HTR-8/SVneo (cell line): ENCODE measurements around the gene CD99L2.

Experiments used
- DNase-seq: peaks from one replicate; pipeline ENCODE4 v3.0.0; 2011; ENCODE audit warnings: low spot score, mixed read lengths; ENCODE audit not compliant: insufficient read length
- FAIRE-seq: peaks from 2 replicates; lab custom pipeline; 2011; peaks lifted over from hg19 to GRCh38; lab: Jason Lieb, UNC

The CD99L2 gene

DNA sequence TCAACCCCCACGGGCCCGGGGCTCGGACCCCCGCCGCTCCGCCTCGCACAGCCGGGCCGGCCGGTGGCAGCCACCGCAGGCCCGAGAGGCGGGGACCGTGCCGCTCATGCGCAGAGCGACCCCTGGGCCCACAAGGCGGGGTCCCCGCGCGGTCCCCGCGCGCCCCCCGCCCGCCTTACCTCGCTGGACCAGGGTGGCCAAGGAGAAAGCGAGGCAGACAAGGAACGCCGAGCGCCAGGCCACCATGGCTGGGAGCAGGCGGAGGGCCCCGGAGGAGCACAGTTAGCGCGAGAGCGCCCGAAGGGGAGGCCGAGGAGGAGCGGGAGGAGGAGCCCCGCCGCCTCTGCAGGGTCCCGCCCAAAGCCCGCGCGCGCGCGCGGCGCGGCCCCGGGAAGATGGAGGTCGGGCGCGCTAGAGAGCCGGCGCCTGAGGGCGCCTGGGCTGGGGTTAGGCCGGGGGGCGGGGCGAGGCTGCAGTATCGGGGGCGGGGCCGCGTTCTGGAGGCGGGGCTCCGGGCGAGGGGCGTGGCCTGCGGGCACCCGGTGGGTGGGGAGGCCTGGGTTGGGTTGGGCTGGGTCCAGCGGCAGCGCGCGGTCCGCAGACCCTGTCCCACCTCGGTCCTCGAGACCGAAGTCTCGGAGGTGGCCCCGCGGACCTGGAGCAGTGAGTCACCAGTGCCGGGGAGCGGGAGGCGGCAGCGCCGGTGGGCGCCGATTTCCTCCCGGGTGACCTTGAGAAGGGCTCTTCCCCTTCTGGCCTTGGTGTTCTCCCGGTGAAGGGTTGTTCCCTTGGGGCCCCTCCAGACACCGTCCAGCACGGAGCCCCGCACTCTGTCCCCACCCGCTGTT is at the start of gene CD99L2:
CD99L2 (minus strand) TSS at position 326 of the 848 bp plus-strand sequence; CDS start at position 246, 80 bp downstream.
- DNase-seq (peak; percentile 47), FAIRE-seq (no peak)

DNA sequence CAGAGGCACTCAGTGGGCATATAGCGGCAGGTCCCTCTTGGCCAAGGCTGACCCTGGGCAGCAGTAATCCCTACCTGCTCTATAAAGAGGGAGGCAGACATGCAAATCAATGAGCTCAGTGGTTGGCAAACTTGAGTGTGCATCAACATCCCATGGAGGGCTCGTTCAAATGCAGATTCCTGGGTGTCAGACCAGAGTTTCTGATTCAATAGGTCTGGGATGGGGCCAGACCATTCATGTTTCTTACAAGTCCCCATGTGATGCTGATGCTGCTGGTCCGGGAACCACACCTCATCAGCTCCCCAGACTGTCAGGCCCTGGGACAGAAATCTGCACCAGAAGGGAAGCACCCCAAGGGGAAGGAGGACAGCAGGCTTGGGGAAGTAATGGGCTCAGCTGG is 45.8 kb upstream of the CD99L2 start:
- DNase-seq (no peak), FAIRE-seq (no peak)

DNA sequence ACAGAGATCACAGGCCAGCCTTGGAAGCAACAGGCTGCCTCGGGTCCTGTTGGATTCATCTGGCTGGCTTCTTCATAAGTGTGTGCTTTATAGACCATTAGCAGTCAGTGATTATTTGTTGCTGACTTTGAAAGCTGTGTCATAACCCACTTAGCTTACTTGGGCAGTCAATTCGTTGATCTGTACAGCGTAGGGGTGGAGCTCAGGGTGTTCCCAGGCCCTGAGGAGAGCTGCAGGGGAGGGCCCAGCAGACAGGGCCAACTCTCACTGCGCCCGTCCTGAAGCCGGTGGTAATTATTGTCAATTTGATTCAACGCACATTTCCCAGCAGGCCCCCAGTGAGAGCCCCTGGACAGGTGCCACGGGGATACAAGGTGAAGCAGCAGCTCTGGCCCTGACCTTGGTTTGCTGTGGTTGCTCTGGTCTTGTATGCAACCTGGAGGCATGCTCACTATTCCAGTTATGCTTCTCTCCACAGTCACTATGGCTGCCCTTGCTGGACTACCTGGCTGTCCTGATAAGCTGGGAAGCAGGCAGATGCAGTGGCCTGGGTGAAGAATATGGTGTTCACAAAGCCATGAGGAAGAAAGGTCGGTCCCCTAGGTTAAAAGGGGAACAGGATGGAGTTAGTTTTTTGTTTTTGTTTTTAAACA is 44.6 kb upstream of the CD99L2 start:
- DNase-seq, result no peak
- FAIRE-seq, result no peak

- DNase-seq, result no peak
- FAIRE-seq, result no peak
Observed at GRCh38 chrX:150941580-150941979, 43.1 kb upstream of the CD99L2 start.

- FAIRE-seq, result no peak
- no peak for DNase-seq
Observed at GRCh38 chrX:150940844-150941495, 42.5 kb upstream of the CD99L2 start.

- no peak for FAIRE-seq
- no peak for DNase-seq
Observed at GRCh38 chrX:150936556-150936955, 38.1 kb upstream of the CD99L2 start.

GRCh38 chrX:150935467-150935866 is 37.0 kb upstream of the CD99L2 start:
- DNase-seq, result no peak
- no peak for FAIRE-seq

DNA sequence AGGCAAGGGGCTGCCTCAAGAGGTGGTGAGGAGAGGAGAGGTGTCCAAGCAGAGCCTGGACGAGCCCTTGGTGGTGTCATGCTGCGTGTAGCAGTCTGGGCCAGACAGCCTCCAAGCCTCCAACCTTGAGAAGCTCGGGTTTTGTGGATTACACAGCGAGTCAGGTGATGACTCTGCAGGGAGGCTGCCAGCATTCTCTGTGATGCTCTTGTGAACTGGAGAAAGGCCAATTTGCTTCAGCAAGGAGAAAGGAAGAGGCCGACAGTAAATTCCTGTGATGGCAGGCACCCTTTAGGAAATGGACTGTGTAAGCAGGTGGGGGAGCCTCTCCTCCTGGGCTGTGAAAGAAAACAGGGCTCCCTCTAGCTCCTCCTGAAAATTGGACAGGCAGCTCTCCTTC is 36.0 kb upstream of the CD99L2 start:
- DNase-seq, result peak; percentile 8
- FAIRE-seq, result no peak

- DNase-seq (no peak), FAIRE-seq (no peak)
Observed at GRCh38 chrX:150933945-150934350, 35.5 kb upstream of the CD99L2 start.

GRCh38 chrX:150929058-150929457 is 30.6 kb upstream of the CD99L2 start:
- FAIRE-seq, result no peak

GRCh38 chrX:150926791-150927190 is 28.3 kb upstream of the CD99L2 start:
- DNase-seq, result no peak
- no peak for FAIRE-seq

More at GRCh38 chrX:150929058-150929457, 30.6 kb upstream of the CD99L2 start:
- no peak for DNase-seq

DNA sequence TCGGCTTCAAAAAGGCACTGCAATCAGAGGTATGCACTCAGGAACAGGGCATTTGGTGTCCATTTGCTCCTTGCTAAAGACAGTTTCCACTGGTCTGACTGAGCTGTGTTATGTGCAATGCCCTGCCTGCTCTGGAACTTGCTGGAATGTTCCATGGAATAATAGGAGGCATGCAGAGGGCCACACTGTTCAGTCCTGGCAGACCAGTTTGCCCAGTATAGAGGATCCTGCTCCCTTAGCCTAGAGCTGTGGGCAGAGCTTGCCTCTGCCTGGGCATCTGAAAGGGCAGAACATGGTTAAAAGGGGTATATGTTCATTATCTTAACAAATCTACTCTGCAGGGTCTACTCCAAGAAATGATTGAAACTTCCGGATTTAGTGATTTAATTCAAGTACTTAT is 27.8 kb upstream of the CD99L2 start:
- FAIRE-seq (no peak), DNase-seq (no peak)

DNA sequence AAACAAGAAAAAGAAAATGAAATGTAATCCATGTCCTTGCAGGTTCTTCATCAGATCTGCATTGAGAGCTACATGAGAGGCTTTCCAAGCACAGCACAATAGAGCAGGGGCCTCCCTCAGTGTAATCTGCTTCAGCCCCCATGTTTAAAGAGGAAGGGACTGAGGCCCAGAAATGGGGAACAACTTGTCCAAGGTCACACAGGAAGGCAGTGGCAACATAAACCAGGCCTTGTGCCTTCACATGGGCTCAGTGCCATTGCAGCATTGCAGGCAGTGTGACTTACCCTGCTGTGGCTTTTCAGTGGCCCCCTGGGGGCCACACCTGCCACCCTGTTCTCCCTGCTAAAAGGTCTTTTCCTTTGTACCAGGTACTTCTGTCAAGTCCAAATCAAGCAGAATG is 20.9 kb upstream of the CD99L2 start:
- no peak for DNase-seq
- no peak for FAIRE-seq

- FAIRE-seq (no peak), DNase-seq (no peak)
Observed at GRCh38 chrX:150913511-150913910, 15.0 kb upstream of the CD99L2 start.

GRCh38 chrX:150907474-150907873 is 9.0 kb upstream of the CD99L2 start:
- no peak for FAIRE-seq
- DNase-seq, result no peak

GRCh38 chrX:150906694-150907093 is 8.2 kb upstream of the CD99L2 start:
- no peak for FAIRE-seq
- DNase-seq, result no peak

GRCh38 chrX:150905293-150905692 is 6.8 kb upstream of the CD99L2 start:
- FAIRE-seq (no peak), DNase-seq (no peak)

DNA sequence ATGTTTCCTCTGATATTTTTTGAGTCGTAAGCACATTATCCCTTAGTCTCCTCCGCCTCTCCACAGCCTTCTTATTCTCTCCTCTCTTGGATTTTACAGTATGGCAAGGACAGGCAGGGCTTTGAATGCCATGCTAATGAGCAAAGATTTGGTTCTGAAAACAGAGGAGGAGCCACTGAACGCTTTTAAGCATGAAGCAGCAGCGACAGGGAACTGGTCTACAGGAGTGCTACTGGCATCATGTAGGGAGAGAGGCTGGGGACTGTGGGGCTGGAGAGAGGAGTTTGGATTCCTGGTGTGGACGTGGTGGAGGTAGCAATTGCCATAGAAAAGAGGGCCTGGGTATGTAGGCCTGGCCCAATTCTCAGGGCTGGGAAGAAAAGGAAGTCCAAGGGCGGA is 4.6 kb upstream of the CD99L2 start:
- no peak for DNase-seq

GRCh38 chrX:150902434-150903109 is 4.1 kb upstream of the CD99L2 start:
- DNase-seq, result no peak
- no peak for FAIRE-seq

More for the DNA sequence above, 4.6 kb upstream of the CD99L2 start:
- no peak for FAIRE-seq

GRCh38 chrX:150899191-150899757 is 806 bp upstream of the CD99L2 start:
- peak; percentile 1 for DNase-seq
- no peak for FAIRE-seq
